Measurements from ENCODE around the gene GAPVD1.

Gene GAPVD1

DNA sequence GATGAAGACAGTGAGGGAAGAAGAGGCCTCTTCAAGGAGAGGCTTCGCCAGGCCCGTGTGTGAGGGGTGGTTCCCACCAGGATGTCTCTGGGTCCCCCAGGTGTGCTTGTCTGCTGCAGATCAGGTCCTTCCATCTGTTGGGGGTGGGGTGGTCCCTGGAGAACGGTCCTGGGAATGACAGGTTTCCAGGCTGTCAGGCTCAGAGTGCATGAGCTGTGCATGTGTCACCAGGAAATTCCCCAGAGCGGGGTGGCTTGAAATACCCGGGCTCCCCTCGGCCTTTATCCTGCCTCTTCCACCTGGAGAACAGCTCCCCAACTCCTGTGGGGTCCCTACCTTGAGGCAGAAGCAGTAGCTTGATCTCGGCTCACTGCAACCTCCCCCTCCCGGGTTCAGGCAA is 118.8 kb downstream of the GAPVD1 start:
- TF ChIP-seq SIN3A (IDR thresholded peaks at IDR 0.05; ENCODE audit: borderline replicate concordance, insufficient read depth, low read length) = no peak
- no peak for TF ChIP-seq TAF1 (IDR thresholded peaks at IDR 0.05; ENCODE audit: borderline replicate concordance, insufficient read depth, low read length)
- TF ChIP-seq POLR2AphosphoS5 (IDR thresholded peaks at IDR 0.05; ENCODE audit: low read depth, low read length) = no peak
- TF ChIP-seq FOXP2 (optimal IDR thresholded peaks at IDR 0.05; ENCODE audit: borderline replicate concordance, extremely low read depth, extremely low read length, insufficient read depth) = no peak
- TF ChIP-seq, protein P1, sequence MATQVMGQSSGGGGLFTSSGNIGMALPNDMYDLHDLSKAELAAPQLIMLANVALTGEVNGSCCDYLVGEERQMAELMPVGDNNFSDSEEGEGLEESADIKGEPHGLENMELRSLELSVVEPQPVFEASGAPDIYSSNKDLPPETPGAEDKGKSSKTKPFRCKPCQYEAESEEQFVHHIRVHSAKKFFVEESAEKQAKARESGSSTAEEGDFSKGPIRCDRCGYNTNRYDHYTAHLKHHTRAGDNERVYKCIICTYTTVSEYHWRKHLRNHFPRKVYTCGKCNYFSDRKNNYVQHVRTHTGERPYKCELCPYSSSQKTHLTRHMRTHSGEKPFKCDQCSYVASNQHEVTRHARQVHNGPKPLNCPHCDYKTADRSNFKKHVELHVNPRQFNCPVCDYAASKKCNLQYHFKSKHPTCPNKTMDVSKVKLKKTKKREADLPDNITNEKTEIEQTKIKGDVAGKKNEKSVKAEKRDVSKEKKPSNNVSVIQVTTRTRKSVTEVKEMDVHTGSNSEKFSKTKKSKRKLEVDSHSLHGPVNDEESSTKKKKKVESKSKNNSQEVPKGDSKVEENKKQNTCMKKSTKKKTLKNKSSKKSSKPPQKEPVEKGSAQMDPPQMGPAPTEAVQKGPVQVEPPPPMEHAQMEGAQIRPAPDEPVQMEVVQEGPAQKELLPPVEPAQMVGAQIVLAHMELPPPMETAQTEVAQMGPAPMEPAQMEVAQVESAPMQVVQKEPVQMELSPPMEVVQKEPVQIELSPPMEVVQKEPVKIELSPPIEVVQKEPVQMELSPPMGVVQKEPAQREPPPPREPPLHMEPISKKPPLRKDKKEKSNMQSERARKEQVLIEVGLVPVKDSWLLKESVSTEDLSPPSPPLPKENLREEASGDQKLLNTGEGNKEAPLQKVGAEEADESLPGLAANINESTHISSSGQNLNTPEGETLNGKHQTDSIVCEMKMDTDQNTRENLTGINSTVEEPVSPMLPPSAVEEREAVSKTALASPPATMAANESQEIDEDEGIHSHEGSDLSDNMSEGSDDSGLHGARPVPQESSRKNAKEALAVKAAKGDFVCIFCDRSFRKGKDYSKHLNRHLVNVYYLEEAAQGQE (IDR thresholded peaks at IDR 0.05; ENCODE audit: insufficient read depth in 1 of 2, low read depth in 2 of 2, low read length in 2 of 2) = no peak

DNA sequence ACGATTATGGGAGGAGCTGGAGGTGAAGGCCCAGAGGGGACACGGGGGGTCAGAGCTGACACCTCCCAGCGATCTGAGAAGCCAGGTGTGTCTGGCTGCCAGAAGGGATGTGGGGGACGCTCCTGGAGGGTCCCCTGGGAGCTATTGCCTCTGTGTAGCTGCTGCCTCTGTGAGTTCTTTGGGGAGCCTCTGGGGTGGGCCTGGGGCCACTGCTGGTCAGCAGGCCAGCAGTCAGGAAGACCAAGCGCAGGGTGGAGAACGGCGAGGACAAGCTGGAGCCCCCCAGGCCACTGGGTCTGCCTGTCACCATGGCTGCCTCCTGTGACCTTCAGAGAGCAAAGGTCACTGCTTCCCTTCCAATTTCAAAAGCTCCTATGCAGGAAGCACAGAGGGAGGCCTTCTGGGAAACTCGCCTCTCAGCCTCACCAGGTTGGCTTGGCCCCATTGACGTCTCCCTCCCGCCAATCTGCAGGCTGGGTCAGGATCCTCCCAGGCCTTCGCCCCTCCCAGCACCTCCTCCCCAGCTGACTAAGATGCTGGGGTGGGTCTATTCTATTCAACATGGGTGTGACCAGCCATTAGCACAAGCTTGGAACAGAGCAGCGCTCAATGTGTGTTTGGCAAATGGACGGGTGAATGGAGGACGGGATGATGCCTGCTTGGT is 126.4 kb downstream of the GAPVD1 start:
- TF ChIP-seq POLR2AphosphoS5 (IDR thresholded peaks at IDR 0.05; ENCODE audit: low read depth, low read length) (no peak), SIN3A (IDR thresholded peaks at IDR 0.05; ENCODE audit: borderline replicate concordance, insufficient read depth, low read length) (no peak), FOXP2 (optimal IDR thresholded peaks at IDR 0.05; ENCODE audit: borderline replicate concordance, extremely low read depth, extremely low read length, insufficient read depth) (no peak), TAF1 (IDR thresholded peaks at IDR 0.05; ENCODE audit: borderline replicate concordance, insufficient read depth, low read length) (no peak)
- TF ChIP-seq, protein P1 (IDR thresholded peaks at IDR 0.05; ENCODE audit: insufficient read depth in 1 of 2, low read depth in 2 of 2, low read length in 2 of 2) = no peak

DNA sequence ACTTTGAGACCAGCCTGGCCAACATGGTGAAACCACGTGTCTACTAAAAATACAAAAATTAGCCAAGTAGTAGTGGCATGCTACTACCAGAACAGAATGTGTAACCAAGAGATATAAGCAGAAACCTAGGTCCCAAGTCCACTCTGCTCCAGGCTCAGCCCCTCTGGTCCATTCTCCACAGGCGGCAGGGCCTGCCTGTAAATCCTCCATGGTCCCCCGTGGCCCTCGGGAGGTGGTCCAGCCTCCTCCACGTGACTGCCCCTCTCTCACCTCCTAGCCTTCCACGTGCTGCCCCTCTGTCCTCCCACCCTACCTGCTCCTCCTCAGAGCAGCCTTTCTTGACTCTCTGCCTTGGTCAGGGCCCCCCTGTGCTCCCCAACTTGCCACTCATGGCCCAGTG is 127.4 kb downstream of the GAPVD1 start:
- TF ChIP-seq, protein P1 (IDR thresholded peaks at IDR 0.05; ENCODE audit: insufficient read depth in 1 of 2, low read depth in 2 of 2, low read length in 2 of 2) = no peak
- no peak for TF ChIP-seq FOXP2 (optimal IDR thresholded peaks at IDR 0.05; ENCODE audit: borderline replicate concordance, extremely low read depth, extremely low read length, insufficient read depth)
- no peak for TF ChIP-seq SIN3A (IDR thresholded peaks at IDR 0.05; ENCODE audit: borderline replicate concordance, insufficient read depth, low read length)

GRCh38 chr9:125391704-125392103 is 130.1 kb downstream of the GAPVD1 start:
- no peak for TF ChIP-seq TAF1 (IDR thresholded peaks at IDR 0.05; ENCODE audit: borderline replicate concordance, insufficient read depth, low read length)
- TF ChIP-seq POLR2AphosphoS5 (IDR thresholded peaks at IDR 0.05; ENCODE audit: low read depth, low read length) = no peak
- TF ChIP-seq, protein P1 (IDR thresholded peaks at IDR 0.05; ENCODE audit: insufficient read depth in 1 of 2, low read depth in 2 of 2, low read length in 2 of 2) = no peak
- no peak for TF ChIP-seq FOXP2 (optimal IDR thresholded peaks at IDR 0.05; ENCODE audit: borderline replicate concordance, extremely low read depth, extremely low read length, insufficient read depth)
- TF ChIP-seq SIN3A (IDR thresholded peaks at IDR 0.05; ENCODE audit: borderline replicate concordance, insufficient read depth, low read length) = no peak

GRCh38 chr9:125393426-125393825 is 131.8 kb downstream of the GAPVD1 start:
- TF ChIP-seq SIN3A (IDR thresholded peaks at IDR 0.05; ENCODE audit: borderline replicate concordance, insufficient read depth, low read length) = no peak
- no peak for TF ChIP-seq POLR2AphosphoS5 (IDR thresholded peaks at IDR 0.05; ENCODE audit: low read depth, low read length)
- no peak for TF ChIP-seq TAF1 (IDR thresholded peaks at IDR 0.05; ENCODE audit: borderline replicate concordance, insufficient read depth, low read length)
- TF ChIP-seq, protein P1 (IDR thresholded peaks at IDR 0.05; ENCODE audit: insufficient read depth in 1 of 2, low read depth in 2 of 2, low read length in 2 of 2) = no peak
- TF ChIP-seq FOXP2 (optimal IDR thresholded peaks at IDR 0.05; ENCODE audit: borderline replicate concordance, extremely low read depth, extremely low read length, insufficient read depth) = no peak
